Ovary (tissue), 9 donors: Measurements from ENCODE around the gene ACO2. TPM values are rescaled to one million over a fixed set of nuclear protein-coding genes. Genes with fewer than 3 reads are reported as not detected.
A peak's percentile ranks its signal among the peaks of the same experiment; 100 is the strongest.
"Not testable (repeated sequence)": the region's sequence is repeated elsewhere in the genome, so short reads cannot be mapped to it uniquely, and the experiment has no call there.

Experiments
- DNase-seq, 5 donors: peaks; one replicate each; pipeline ENCODE4 v3.0.0-alpha.2; 2019 to 2020
- H3K27ac ChIP-seq, 2 donors: fragments of 200-600 bp; one replicate each; pipeline versions ENCODE4 v1.5.1 to v1.8.0; 2019 to 2022
- H3K27me3 ChIP-seq: fragments of 200-600 bp; one replicate; pipeline ENCODE4 v1.8.0; 2022
- H3K36me3 ChIP-seq: fragments of 200-600 bp; sonication (generic); one replicate; pipeline ENCODE4 v1.5.1; 2019
- H3K4me1 ChIP-seq: one replicate; pipeline ENCODE4 v1.8.1; 2013; ENCODE audit warnings: mild to moderate bottlenecking, moderate library complexity; ENCODE audit not compliant: insufficient read depth
- H3K4me3 ChIP-seq: fragments of 200-600 bp; sonication (generic); one replicate; pipeline ENCODE4 v1.5.1; 2017
- H3K9me3 ChIP-seq, 2 donors: fragments of 200-600 bp in 1 of 2; sonication (generic) in 1 of 2; one replicate each; pipeline versions ENCODE4 v1.5.1 to v1.8.1; 2013 to 2019; ENCODE audit warnings: mild to moderate bottlenecking in 1 of 2, moderate library complexity in 1 of 2
- CTCF ChIP-seq, 3 donors: fragments of 450-650 bp in 2 of 3; fragments of 200-600 bp in 1 of 3; IDR thresholded peaks; one replicate each; pipeline versions ENCODE4 v1.5.1 to v1.8.0; 2016 to 2022; ENCODE audit warnings: antibody characterized with exemption in 3 of 3, mild to moderate bottlenecking in 1 of 3
- EP300 ChIP-seq: sonication (generic); formaldehyde crosslinking; IDR thresholded peaks from one replicate; pipeline ENCODE4 v1.6.1; 2017; ENCODE audit warnings: antibody characterized with exemption
- POLR2A ChIP-seq: fragments of 450-650 bp; IDR thresholded peaks from one replicate; pipeline ENCODE4 v1.6.1; 2017; ENCODE audit warnings: antibody characterized with exemption, mild to moderate bottlenecking, moderate library complexity
- WGBS, 3 donors: extraction: QIAGEN DNeasy Blood & Tissue Kit in 1 of 3; methylation state at CpG; one replicate each; pipeline versions ENCODE4 v1.1.5 to v1.1.7; 2013 to 2017; 5-methylcytosine and 5-hydroxymethylcytosine counted together
- intact Hi-C, 4 donors: fragments of 100-400 bp; cut with DNase I; formaldehyde crosslinking; loops; one replicate each; pipeline versions ENCODE4 v1.11.0 to v1.15.1; 2022 to 2023
- polyA plus RNA-seq, 2 donors: library from polyadenylated mRNA; stranded (reverse); fragments of 200-250 nt in 1 of 2; fragments of 350-450 nt in 1 of 2; fragmentation: Illumina TruSeq in 1 of 2; extraction: RNeasy Lipid Tissue Mini Kit (QIAGEN cat#74804) in 1 of 2; gene quantifications; one replicate each; pipeline ENCODE4 v1.2.3, GENCODE V29; 2013 to 2014
- total RNA-seq, 7 donors: library from RNA; depleted of rRNA in 2 of 7; stranded (reverse); fragments of >200 nt in 2 of 7; fragmentation: NEBNext Ultra II Directional in 3 of 7; extraction: Animal tissue kit (Norgen Biotek cat#: 25700) in 3 of 7; gene quantifications; one replicate each; pipeline versions ENCODE4 v1.1.0 to v1.2.4, GENCODE V29; 2016 to 2023
- donor health status: DM: no; HTN: no; CAD: no; lungs with moderate emphysema.
- donor health status: DM: no; HTN: no; CAD: no.
- donor health status: Bipolar disorder and iron deficiency.
- donor health status: DM: yes; HTN: yes; CAD: no.
- donor health status: DM: no; HTN: no; CAD: no.
- donor health status: DM: yes; HTN: yes; CAD: no.

Gene ACO2
- total and polyA plus RNA-seq, 9 donors, result 20.6 to 99.1 (median 50.7) TPM

GRCh38 chr22:41448189-41448808 is 20.6 kb upstream of the ACO2 start:
- H3K36me3 ChIP-seq, result no peaks in the 10 kb centered on the region
- intact Hi-C loops, result no loop called here
- peak; percentile 91 to 94 (median 93) for DNase-seq
- no peak for TF ChIP-seq CTCF (IDR thresholded peaks at IDR 0.05)
- TF ChIP-seq POLR2A, result peak; percentile 73
- peak; percentile 87 for TF ChIP-seq EP300
- peak overlapping the region; percentile 94 for H3K4me3 ChIP-seq
- peaks cover 4% of the 10 kb centered on the region for H3K4me1 ChIP-seq
- 0% methylated on average over 28 of the region's 28 CpGs for WGBS, 3 donors
- peak overlapping the region; percentile 96 to 98 for H3K27ac ChIP-seq
- H3K9me3 ChIP-seq, result no peaks in the 10 kb centered on the region
- H3K27me3 ChIP-seq, result no peaks in the 10 kb centered on the region

- no peak for TF ChIP-seq EP300
- no peak for TF ChIP-seq CTCF (IDR thresholded peaks at IDR 0.05)
- no peak for TF ChIP-seq POLR2A
- Histone ChIP-seq H3K27me3 (no peaks in the 10 kb centered on the region), H3K9me3 (no peaks in the 10 kb centered on the region), H3K36me3 (no peaks in the 10 kb centered on the region), H3K27ac (no peak overlapping the region), H3K4me1 (no peaks in the 10 kb centered on the region), H3K4me3 (no peak overlapping the region)
- WGBS, 3 donors, result 62 to 73% (median 67%) methylated on average over 7 of the region's 7 CpGs
- intact Hi-C loops, result loop anchor here in 1 of 4 donors (10.0 kb wide), 1 partner anchor 47 kb away; no protein-coding TSS in a partner anchor
- DNase-seq, result no peak
Measured at GRCh38 chr22:41458161-41458728, 10.7 kb upstream of the ACO2 start.

GRCh38 chr22:41459431-41459830 is 9.5 kb upstream of the ACO2 start:
- no peaks in the 10 kb centered on the region for H3K36me3 ChIP-seq
- H3K27ac ChIP-seq, result no peak overlapping the region

GRCh38 chr22:41460071-41460470 is 8.8 kb upstream of the ACO2 start:
- H3K27me3 ChIP-seq, H3K4me1 ChIP-seq, intact Hi-C loops, H3K27ac ChIP-seq, H3K36me3 ChIP-seq, H3K4me3 ChIP-seq, H3K9me3 ChIP-seq: not testable (repeated sequence)
- 52 to 68% (median 58%) methylated on average over 5 of the region's 5 CpGs for WGBS, 3 donors
- peak in 1 of 5 donors; percentile 46 for DNase-seq

More at GRCh38 chr22:41459431-41459830, 9.5 kb upstream of the ACO2 start:
- Histone ChIP-seq H3K4me1 (no peaks in the 10 kb centered on the region), H3K9me3 (no peaks in the 10 kb centered on the region), H3K4me3 (no peak overlapping the region), H3K27me3 (no peaks in the 10 kb centered on the region)
- WGBS, 3 donors, result 33 to 47% (median 42%) methylated on average over 1 of the region's 1 CpG
- intact Hi-C loops, result loop anchor here in 1 of 4 donors (10.0 kb wide), 1 partner anchor 45 kb away; no protein-coding TSS in a partner anchor
- TF ChIP-seq EP300 (no peak), CTCF (IDR thresholded peaks at IDR 0.05) (no peak), POLR2A (no peak)
- no peak for DNase-seq

- H3K9me3 ChIP-seq, result no peaks in the 10 kb centered on the region
- no peak for DNase-seq
- no peak overlapping the region for H3K27ac ChIP-seq
- no peaks in the 10 kb centered on the region for H3K4me1 ChIP-seq
- no peak for TF ChIP-seq CTCF (IDR thresholded peaks at IDR 0.05)
- intact Hi-C loops, result no loop called here
- H3K4me3 ChIP-seq, result no peak overlapping the region
- peaks cover 2% of the 10 kb centered on the region for H3K36me3 ChIP-seq
- 79 to 85% (median 85%) methylated on average over 4 of the region's 4 CpGs for WGBS, 3 donors
- H3K27me3 ChIP-seq, result no peaks in the 10 kb centered on the region
Measured at GRCh38 chr22:41461901-41462300, 7.0 kb upstream of the ACO2 start.
